NCI-H460 (cell line): ENCODE measurements around the gene MYCL. TPM values are rescaled to one million over a fixed set of nuclear protein-coding genes. Genes with fewer than 3 reads are reported as not detected.
"Not testable (repeated sequence)": the region's sequence is repeated elsewhere in the genome, so short reads cannot be mapped to it uniquely, and the experiment has no call there.

ENCODE experiments used
- DNase-seq: peaks from one replicate; pipeline ENCODE4 v3.0.0-alpha.2; 2016; ENCODE audit warnings: low read depth; ENCODE audit errors: extremely low read depth
- total RNA-seq: library from RNA; depleted of rRNA; stranded (reverse); fragments of >200 nt; shearing (Covaris generic); gene quantifications from 2 replicates; pipeline ENCODE4 v1.2.3, GENCODE V29; 2014

The MYCL gene
- total RNA-seq, 1 experiment from 2014 or later, result 0.77 TPM

DNA sequence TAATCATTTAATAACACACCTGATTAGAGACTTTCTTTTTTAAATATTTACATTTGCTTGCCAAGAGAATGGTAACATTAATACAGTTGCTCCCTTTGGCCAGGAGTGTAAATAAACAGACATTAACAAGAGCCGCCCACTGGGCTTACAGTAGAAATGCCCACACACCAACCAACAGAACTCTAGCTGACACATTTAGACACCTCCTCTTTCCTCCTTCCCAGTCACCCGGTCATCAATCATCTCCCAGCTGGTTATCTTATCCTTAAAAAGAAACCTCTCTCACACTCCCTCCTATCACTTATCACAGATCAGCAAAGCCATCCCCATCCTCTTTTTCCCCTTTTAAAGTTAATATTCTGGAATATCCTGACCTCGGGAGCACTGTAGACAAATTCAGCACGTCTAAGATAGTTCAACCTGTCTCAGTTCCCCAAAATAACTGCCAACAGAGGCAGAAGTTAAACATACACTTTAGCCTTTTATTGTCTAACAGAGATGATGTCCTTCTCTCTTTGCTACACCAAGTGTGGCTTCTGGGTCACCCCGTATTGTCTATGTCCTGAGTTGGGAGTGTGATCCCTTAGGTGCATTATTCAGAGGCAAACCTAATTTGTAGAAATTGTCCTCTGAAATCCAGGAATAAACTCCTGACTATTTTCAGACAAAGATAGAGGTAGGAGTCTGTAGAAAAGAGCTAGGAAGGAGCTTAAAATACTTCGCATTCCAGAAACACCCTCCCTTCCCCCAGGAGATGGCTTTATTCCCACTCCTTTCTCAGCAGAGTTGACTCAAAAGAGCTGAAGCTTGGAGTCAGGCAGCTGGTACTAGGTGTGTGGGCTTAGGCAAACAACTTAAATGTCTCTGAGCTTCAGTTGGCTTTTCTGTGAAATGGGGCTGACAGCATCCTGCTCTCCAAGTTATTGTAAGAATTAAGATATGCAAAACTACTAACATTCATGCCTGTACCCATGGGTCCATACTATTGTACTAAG, 8.8 kb downstream of the MYCL start:
- DNase-seq, result no peak

DNA sequence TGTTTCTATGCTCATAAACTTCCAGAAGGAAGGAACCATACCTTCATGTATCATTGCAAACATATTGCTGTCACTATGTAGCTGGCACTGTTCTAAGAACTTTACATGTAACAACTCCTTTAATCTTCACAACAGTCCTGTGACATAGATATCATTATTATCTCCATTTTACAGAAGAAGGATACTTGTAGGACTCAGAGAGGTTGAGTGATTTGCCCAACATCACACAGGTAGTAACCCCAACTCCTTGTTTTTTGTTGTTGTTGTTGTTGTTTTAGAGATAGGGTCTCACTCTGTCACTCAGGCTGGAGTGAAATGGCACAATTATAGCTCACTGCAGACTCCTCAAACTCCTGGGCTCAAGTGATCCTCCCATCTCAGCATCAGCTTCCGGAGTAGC, 10.8 kb downstream of the MYCL start:
- DNase-seq, result no peak

DNA sequence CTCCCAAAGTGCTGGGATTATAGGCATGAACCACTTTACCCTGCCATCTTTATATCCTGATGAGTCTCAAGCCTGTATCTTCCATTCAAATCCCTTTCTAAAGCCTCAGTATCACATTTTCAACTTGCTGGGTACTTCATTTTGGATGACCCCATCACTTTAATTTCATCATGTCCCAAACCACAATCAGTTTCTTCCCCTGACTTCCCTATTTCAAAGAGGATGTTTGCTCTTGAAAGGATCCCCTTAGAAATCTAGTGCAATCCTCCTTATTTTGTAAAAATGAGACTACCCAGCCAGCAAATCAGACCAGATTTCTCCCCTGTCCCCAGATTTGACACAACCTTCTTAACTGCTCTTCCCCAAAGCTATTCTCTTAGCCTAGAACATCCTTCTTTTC, 11.4 kb downstream of the MYCL start:
- DNase-seq, result no peak

DNA sequence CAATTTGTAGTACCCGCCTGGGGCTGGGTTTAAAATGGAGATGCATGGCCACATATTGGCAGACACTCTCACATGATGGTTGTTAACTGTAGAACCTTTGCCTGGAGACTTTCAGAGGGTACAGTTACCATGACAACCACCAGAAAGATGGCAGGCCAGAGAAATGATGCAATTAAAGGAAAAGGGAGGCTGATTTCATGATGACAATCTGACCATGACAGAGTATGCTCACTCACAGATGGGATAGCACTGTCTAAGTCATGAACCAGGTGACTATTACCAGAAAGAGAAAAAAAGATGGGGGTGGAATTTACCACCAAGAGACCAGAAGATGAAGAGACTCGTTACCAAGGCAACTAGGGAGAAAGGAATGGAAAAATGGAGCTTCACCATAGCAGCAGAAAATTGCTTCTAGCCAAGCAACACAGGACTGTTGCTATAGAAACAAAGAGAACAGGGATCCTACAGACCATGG, 14.9 kb downstream of the MYCL start:
- DNase-seq, result no peak

DNA sequence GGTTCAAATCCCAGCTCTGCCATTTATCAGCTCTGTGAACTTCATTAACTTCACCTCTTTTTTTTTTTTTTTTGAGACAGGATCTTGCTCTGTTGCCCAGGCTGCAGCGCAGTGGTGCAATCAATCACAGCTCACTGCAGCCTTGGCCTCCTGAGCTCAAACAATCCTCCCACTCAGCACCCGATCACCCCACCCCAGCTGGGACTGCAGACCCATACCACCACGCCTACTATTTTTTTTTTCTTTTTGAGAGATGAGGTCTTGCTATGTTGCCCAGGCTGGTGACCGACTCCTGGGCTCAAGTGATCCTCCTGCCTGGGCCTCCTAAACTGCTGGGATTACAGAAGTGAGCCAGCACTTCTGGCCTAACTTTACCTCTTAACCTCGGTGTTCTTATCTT, 16.2 kb downstream of the MYCL start:
- DNase-seq, result no peak

DNA sequence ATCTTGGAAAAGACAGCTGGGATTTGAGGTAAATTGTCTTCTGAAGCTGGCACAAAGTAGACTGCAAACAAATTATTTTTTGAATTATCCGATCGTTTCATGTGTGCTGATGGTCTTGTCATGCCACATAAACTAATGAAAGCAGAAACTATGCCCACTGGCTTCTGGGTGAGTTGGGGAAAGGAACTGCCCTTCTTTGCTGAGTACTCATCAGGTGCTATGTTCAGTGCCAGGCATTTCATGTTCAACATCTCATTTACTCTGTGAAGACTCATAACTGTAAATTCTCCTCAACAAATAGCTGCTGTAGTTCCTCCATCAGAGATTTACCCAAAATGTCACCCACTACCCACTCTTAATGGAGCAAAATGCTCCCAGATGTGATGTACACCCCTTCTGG, 19.6 kb downstream of the MYCL start:
- DNase-seq, result no peak

DNA sequence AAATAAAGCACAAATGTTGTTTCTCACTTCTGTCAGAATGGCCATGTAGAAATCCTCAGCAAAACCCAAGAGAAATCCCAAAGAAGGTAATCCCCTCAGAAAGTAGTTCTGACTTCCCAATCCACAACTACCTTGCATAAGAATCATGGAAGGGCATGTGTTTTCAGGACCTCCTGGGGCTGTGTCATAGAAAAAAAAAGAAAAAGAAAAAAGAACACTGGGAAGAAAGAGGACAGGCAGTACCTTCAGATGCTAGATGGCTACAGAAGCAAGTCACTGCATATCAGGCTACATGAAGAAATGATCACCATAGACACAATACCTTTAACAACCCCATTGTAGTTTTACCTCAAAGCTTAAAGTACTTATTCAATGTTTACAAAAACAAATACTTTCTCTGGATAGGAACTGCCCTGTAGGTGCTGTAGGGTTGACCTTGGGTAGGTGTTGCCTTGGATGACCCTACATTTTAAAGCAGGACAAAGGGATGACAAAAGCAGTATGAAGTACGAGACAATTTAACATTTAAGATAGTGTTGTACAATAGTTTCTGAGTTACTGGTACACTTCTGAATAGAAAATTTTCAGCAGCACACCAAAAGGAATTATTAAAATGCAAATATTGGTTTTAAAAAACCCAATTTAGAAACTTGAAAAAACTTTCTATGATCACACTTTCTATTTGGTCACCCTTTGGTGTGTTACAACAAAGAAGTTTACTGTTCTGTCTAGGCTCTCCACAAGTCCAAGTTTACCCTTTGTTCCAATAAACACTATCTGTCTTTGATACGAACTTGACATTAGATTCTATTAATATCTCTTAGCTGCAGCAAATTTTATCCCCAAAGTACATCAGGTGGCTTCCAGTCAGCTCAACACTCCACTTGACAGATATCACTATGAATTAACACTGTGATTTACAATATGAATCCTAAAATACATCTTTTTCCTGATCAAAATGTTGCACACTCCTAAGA, 23.4 kb downstream of the MYCL start:
- no peak for DNase-seq

DNA sequence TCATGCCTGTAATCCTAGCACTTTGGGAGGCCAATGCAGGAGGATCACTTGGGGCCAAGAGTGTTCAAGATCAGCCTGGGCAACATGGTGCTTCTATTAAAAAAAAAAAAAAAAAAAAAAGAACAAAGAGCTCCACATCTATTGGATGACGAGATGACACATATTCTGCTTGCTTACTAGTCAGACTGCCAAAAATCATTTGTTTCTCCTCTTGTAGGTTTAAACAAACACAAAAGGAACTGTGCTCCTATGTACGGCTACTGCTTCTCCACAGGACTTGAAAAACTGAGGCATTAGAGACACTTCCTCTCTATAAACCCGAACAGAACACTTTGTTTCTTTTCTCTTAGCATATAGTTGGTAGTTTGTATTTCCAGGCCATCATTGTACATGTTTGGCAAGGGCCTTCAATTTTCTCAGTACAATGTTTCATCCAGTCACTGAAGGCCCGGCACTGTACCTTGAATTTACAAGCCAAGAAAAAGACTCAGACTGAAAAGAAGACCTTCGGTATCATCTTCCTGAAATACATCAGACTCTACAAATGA, 24.4 kb downstream of the MYCL start:
- DNase-seq, result no peak

DNA sequence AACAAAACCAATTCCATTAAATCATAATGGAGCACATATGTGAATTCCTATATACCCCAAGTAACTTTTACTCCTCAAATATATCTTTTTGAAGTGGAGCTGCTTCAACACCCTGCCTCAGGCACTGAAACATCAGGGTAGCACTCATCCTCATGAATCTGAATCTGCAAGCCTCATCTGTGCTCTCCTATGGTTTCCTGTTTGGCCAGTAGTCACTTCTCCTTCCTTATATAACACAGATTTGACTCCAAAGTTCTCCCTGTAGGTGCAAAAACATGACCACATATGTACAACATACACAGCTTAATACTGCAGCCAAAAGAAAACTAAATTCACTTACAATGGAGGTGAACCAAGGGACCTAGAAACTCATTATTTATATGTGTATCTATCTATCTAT, 25.6 kb downstream of the MYCL start:
- no peak for DNase-seq

DNA sequence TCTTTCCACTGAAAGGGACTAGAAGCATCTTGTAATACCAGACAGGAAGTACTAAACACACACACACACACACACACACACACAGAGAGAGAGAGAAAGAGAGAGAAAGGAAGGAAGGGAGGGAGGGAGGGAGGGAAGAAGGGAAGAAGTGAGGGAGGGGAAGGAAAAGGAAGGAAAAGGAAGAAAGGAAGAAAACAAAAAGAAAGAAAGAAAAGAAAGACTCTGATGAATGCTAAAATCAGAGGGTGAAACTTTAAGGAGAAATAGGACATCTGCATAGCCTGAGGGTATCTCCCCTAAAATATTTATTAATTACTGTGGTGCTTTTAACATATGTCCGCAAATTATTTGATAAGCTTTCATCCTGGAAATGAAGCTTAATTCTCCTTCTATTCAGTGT, 29.0 kb downstream of the MYCL start:
- no peak for DNase-seq

DNA sequence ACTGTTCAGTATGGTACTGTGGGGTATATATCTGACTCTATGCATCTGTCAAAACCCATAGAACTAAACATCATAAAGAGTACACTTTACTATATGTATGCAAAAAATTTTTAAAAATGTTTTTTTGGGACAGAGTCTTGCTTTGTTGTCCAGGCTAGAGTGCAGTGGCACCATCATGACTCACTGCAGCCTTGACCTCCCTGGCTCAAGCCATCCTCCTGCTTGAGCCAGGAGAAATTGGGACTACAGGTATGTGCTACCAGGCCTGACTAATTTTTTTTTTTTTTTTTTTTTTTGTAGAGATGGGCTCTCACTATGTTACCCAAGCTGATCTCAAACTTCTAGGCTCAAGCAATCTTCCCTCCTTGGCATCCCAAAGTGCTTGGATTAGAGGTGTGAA, 29.9 kb downstream of the MYCL start:
- no peak for DNase-seq

DNA sequence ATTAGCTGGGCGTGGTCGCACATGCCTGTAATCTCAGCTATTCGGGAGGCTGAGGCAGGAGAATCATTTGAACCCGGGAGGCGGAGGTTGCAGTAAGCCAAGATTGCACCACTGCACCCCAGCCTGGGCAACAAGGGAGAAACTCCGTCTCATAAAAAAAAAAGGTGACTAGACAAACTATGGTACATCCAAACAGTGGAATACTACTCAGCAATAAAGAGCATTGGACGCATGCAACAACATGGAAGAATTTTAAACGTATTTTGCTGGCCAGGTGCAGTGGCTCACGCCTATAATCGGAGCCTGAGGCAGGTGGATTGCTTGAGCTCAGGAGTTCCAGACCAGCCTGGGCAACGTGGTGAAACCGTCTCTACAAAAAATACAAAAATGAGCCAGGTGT, 30.7 kb downstream of the MYCL start:
- DNase-seq, result not testable (repeated sequence)

DNA sequence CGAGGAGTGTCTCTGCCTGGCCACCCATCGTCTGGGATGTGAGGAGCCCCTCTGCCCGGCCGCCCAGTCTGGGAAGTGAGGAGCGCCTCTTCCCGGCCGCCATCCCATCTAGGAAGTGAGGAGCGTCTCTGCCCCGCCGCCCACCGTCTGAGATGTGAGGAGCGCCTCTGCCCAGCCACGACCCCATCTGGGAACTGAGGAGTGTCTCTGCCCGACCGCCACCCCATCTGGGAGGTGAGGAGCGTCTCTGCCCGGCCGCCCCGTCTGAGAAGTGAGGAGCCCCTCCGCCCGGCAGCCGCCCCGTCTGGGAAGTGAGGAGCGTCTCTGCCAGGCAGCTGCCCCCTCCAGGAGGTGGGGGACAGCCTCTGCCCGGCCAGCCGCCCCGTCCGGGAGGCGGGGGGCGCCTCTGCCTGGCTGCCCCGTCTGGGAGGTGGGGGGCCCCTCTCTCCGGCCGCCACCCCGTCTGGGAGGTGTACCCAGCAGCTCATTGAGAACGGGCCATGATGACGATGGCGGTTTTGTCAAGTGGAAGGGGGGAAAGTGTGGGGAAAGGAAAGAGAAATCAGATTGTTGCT, 32.1 kb downstream of the MYCL start:
- DNase-seq, result not testable (repeated sequence)

DNA sequence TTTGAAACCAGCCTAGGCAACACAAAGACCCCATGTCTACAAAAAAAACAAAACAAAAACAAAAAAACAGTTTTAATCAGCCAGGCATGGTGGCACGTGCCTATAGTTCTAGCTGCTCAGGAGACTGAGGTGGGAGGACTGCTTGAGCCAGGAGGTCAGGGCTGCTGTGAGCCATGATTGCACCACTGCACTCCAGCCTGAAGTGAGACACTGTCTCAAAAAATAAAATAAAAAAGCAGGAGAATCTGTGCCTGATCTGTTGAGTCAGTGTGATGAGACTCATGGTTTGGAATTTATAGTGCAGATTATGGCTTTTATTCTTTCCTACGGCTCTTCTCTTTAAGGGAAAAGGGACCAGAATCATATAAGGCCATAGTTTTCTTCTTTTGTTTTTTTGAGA, 35.0 kb downstream of the MYCL start:
- DNase-seq, result no peak

DNA sequence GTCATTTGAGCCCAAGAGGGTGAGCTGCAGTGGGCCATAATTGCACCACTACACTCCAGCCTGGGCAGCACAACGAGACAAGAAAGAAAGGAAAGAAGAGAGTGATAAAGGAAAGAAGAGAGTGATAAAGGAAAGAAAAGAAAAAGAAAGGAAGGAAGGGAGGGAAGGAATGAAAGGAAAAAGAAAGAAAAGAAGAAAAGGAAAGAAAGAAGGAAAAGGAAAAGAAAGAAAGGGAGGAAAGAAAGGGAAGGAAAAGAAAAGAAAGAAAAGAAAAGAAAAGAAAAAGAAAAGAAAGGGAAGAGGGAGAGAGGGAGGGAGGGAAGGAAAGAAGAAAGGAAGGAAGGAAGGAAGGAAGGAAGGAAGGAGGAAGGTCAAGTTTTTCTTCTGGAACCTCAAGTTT, 36.0 kb downstream of the MYCL start:
- no peak for DNase-seq

DNA sequence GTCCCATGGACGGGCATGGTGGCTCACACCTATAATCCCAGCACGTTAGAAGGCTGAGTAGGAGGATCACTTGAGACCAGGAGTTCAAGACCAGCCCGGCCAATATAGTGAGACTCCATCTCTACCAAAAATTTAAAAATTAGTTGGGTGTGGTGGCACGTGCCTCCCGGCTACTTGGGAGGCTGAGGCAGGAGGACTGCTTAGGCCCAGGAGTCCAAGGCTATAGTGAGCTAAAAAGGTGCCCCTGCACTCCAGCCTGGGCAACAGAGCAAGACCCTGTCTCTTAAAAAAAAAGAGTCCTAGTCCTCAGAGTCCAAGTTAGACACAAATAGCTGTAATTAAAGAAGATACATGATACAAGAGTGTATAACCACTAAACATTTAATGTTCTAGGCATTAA, 38.5 kb downstream of the MYCL start:
- no peak for DNase-seq

DNA sequence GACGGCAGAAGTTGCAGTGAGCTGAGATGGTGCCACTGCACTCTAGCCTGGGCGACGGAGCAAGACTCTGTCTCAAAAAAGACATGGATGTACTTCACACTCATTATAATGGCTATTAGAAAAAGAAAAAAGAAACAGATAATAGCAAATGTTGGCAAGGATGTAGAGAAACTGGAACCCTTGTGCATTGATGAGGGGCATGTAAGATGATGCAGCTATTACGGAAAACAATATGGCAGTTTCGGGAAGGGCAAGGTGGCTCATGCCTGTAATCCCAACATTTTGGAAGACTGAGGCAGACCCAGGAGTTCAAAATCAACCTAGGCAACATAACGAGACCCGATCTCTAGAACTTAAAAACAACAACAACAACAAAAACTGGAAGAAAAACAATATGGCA, 40.7 kb downstream of the MYCL start:
- DNase-seq, result no peak

DNA sequence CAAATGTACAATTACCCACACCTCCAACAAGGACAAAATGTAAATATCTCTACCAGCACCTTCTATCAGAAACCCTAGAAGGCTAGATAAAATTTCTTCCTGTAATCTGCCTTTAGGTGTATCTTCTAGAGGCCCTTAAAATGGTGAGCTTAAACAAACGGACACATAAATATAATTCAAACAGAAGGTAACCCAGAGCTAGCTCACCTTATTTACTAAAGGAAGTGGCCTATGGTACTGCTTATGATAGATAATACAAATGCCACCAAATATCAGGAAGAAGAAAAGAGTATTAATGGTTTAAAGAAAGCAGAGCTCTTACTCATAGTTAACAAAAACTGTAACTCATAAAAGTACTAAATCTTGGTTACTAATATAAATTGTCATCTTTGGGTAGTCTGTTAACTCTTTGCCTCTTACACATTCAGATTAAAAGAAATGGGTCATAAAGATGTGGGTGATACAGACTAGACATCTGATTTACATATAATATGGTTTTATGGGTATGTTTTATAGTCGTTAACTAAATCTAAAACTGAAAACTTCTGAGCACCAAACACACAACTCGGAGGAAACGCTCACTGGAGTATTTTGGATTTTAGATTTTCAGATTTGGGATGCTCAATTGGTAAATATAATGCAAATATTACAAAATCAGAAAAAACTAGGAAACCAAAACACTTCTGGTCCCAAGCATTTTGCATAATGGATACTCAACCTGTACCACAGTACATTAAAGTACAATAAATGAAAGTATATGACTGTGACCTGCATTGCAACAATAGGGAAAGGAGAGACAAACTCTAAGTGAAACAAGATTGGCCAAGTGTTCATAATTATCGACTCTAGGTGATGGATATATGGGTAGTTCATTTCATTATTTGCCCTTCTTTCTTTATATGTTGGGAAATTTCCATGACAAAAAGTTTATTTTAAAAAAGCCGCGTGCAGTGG, 41.6 kb downstream of the MYCL start:
- DNase-seq, result no peak

DNA sequence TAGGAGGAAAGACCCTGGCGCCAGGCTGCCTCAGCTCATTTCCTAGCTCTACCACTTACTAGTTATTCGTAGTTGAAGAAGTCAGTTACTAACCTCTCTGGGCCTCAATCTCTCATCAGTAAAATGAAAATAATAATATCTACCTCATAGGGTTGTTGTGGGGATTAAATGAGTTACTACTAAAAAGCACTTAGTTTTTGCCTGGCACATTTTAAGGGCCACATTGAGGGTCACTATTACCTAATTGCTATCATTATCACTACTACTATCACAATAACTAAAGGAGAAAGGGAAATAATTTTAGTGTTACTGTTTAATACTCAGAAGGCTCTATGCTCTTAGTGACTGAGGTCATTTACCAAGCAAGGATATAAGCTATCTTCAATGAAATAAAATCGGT, 43.4 kb downstream of the MYCL start:
- DNase-seq, result no peak
